ENCODE measurements around the gene PARVA. TPM values are rescaled to one million over a fixed set of nuclear protein-coding genes. Genes with fewer than 3 reads are reported as not detected.

Gene PARVA
- total RNA-seq, 1 experiment from 2014 or later: not detected

GRCh38 chr11:12444601-12445000, 67.2 kb downstream of the PARVA start:
- Histone ChIP-seq H3K9me3 (ENCODE audit: low read length) (no peaks in the 10 kb centered on the region), H2AFZ (ENCODE audit: low read length) (no peak overlapping the region), H3K27ac (ENCODE audit: low read length) (no peak overlapping the region), H3K9me2 (replicated peaks; ENCODE audit: insufficient read depth, low read length) (no peaks in the 10 kb centered on the region), H3K79me2 (ENCODE audit: low read length) (no peaks in the 10 kb centered on the region), H3K4me2 (ENCODE audit: low read depth, low read length, poor library complexity, severe bottlenecking) (no peak overlapping the region), H3K36me3 (ENCODE audit: insufficient read depth, low read length) (no peaks in the 10 kb centered on the region), H3K4me1 (ENCODE audit: low read length) (peaks cover 2% of the 10 kb centered on the region; the same call in 1 of the 2 replicates), H3K27me3 (ENCODE audit: low read length) (no peaks in the 10 kb centered on the region), H4K20me1 (ENCODE audit: insufficient read depth, low read depth, low read length) (no peaks in the 10 kb centered on the region), H3K9ac (ENCODE audit: low read length) (no peak overlapping the region), H3K4me3 (ENCODE audit: low read length) (no peak overlapping the region)
- DNase-seq: no peak

- H3K27me3 ChIP-seq (ENCODE audit: low read length): no peaks in the 10 kb centered on the region
- H3K36me3 ChIP-seq (ENCODE audit: insufficient read depth, low read length): no peaks in the 10 kb centered on the region
- H3K9me2 ChIP-seq (replicated peaks; ENCODE audit: insufficient read depth, low read length): no peaks in the 10 kb centered on the region
- no peak overlapping the region for H3K27ac ChIP-seq (ENCODE audit: low read length)
- no peaks in the 10 kb centered on the region for H4K20me1 ChIP-seq (ENCODE audit: insufficient read depth, low read depth, low read length)
- H3K9ac ChIP-seq (ENCODE audit: low read length): no peak overlapping the region
- H3K4me1 ChIP-seq (ENCODE audit: low read length): no peaks in the 10 kb centered on the region
- H3K4me2 ChIP-seq (ENCODE audit: low read depth, low read length, poor library complexity, severe bottlenecking): no peak overlapping the region
- H3K4me3 ChIP-seq (ENCODE audit: low read length): no peak overlapping the region
- no peak overlapping the region for H2AFZ ChIP-seq (ENCODE audit: low read length)
- no peaks in the 10 kb centered on the region for H3K9me3 ChIP-seq (ENCODE audit: low read length)
- no peak for DNase-seq
- no peaks in the 10 kb centered on the region for H3K79me2 ChIP-seq (ENCODE audit: low read length)
Observed at GRCh38 chr11:12445001-12445400, 67.6 kb downstream of the PARVA start.

- peaks cover 4% of the 10 kb centered on the region; the same call in 1 of the 2 replicates for H3K4me1 ChIP-seq (ENCODE audit: low read length)
Observed at GRCh38 chr11:12446863-12447262, 69.5 kb downstream of the PARVA start.

GRCh38 chr11:12448131-12448939, 71.0 kb downstream of the PARVA start:
- Histone ChIP-seq H3K4me3 (ENCODE audit: low read length) (no peak overlapping the region), H3K27ac (ENCODE audit: low read length) (no peak overlapping the region), H3K9me2 (replicated peaks; ENCODE audit: insufficient read depth, low read length) (no peaks in the 10 kb centered on the region), H2AFZ (ENCODE audit: low read length) (no peak overlapping the region), H3K36me3 (ENCODE audit: insufficient read depth, low read length) (no peaks in the 10 kb centered on the region), H3K4me2 (ENCODE audit: low read depth, low read length, poor library complexity, severe bottlenecking) (no peak overlapping the region), H4K20me1 (ENCODE audit: insufficient read depth, low read depth, low read length) (no peaks in the 10 kb centered on the region), H3K9me3 (ENCODE audit: low read length) (no peaks in the 10 kb centered on the region), H3K9ac (ENCODE audit: low read length) (no peak overlapping the region), H3K79me2 (ENCODE audit: low read length) (no peaks in the 10 kb centered on the region), H3K27me3 (ENCODE audit: low read length) (no peaks in the 10 kb centered on the region), H3K4me1 (ENCODE audit: low read length) (peaks cover 4% of the 10 kb centered on the region; the same call in 1 of the 2 replicates)
- no peak for DNase-seq

More at GRCh38 chr11:12446863-12447262, 69.5 kb downstream of the PARVA start:
- no peaks in the 10 kb centered on the region for H3K27me3 ChIP-seq (ENCODE audit: low read length)
- H3K4me3 ChIP-seq (ENCODE audit: low read length): no peak overlapping the region
- no peak overlapping the region for H3K9ac ChIP-seq (ENCODE audit: low read length)
- H2AFZ ChIP-seq (ENCODE audit: low read length): no peak overlapping the region
- no peaks in the 10 kb centered on the region for H3K36me3 ChIP-seq (ENCODE audit: insufficient read depth, low read length)
- no peak for DNase-seq
- H3K79me2 ChIP-seq (ENCODE audit: low read length): no peaks in the 10 kb centered on the region
- no peaks in the 10 kb centered on the region for H3K9me3 ChIP-seq (ENCODE audit: low read length)
- H4K20me1 ChIP-seq (ENCODE audit: insufficient read depth, low read depth, low read length): no peaks in the 10 kb centered on the region
- no peak overlapping the region for H3K27ac ChIP-seq (ENCODE audit: low read length)
- no peak overlapping the region for H3K4me2 ChIP-seq (ENCODE audit: low read depth, low read length, poor library complexity, severe bottlenecking)
- H3K9me2 ChIP-seq (replicated peaks; ENCODE audit: insufficient read depth, low read length): no peaks in the 10 kb centered on the region

- H3K36me3 ChIP-seq (ENCODE audit: insufficient read depth, low read length): no peaks in the 10 kb centered on the region
- no peak overlapping the region for H3K4me3 ChIP-seq (ENCODE audit: low read length)
- no peak overlapping the region for H3K9ac ChIP-seq (ENCODE audit: low read length)
- no peaks in the 10 kb centered on the region for H3K9me3 ChIP-seq (ENCODE audit: low read length)
- H3K4me2 ChIP-seq (ENCODE audit: low read depth, low read length, poor library complexity, severe bottlenecking): no peak overlapping the region
- H3K9me2 ChIP-seq (replicated peaks; ENCODE audit: insufficient read depth, low read length): no peaks in the 10 kb centered on the region
- no peaks in the 10 kb centered on the region for H3K79me2 ChIP-seq (ENCODE audit: low read length)
- no peaks in the 10 kb centered on the region for H4K20me1 ChIP-seq (ENCODE audit: insufficient read depth, low read depth, low read length)
- no peak overlapping the region for H3K27ac ChIP-seq (ENCODE audit: low read length)
- no peak overlapping the region for H2AFZ ChIP-seq (ENCODE audit: low read length)
- H3K27me3 ChIP-seq (ENCODE audit: low read length): no peaks in the 10 kb centered on the region
- peaks cover 4% of the 10 kb centered on the region; the same call in 1 of the 2 replicates for H3K4me1 ChIP-seq (ENCODE audit: low read length)
- DNase-seq: no peak
Observed at GRCh38 chr11:12449961-12450715, 72.8 kb downstream of the PARVA start.

- H3K9ac ChIP-seq (ENCODE audit: low read length): no peak overlapping the region
- H3K27ac ChIP-seq (ENCODE audit: low read length): no peak overlapping the region
- peaks cover 4% of the 10 kb centered on the region; the same call in 1 of the 2 replicates for H3K4me1 ChIP-seq (ENCODE audit: low read length)
- no peaks in the 10 kb centered on the region for H3K36me3 ChIP-seq (ENCODE audit: insufficient read depth, low read length)
- no peaks in the 10 kb centered on the region for H3K79me2 ChIP-seq (ENCODE audit: low read length)
- DNase-seq: no peak
- no peak overlapping the region for H3K4me3 ChIP-seq (ENCODE audit: low read length)
- H3K4me2 ChIP-seq (ENCODE audit: low read depth, low read length, poor library complexity, severe bottlenecking): no peak overlapping the region
- no peaks in the 10 kb centered on the region for H3K9me2 ChIP-seq (replicated peaks; ENCODE audit: insufficient read depth, low read length)
- no peak overlapping the region for H2AFZ ChIP-seq (ENCODE audit: low read length)
- H4K20me1 ChIP-seq (ENCODE audit: insufficient read depth, low read depth, low read length): no peaks in the 10 kb centered on the region
- no peaks in the 10 kb centered on the region for H3K27me3 ChIP-seq (ENCODE audit: low read length)
- no peaks in the 10 kb centered on the region for H3K9me3 ChIP-seq (ENCODE audit: low read length)
Observed at GRCh38 chr11:12451179-12451814, 73.9 kb downstream of the PARVA start.

- no peak overlapping the region for H2AFZ ChIP-seq (ENCODE audit: low read length)
- no peaks in the 10 kb centered on the region for H3K36me3 ChIP-seq (ENCODE audit: insufficient read depth, low read length)
- no peak for DNase-seq
- no peaks in the 10 kb centered on the region for H3K9me2 ChIP-seq (replicated peaks; ENCODE audit: insufficient read depth, low read length)
- H3K4me2 ChIP-seq (ENCODE audit: low read depth, low read length, poor library complexity, severe bottlenecking): no peak overlapping the region
- H3K27me3 ChIP-seq (ENCODE audit: low read length): no peaks in the 10 kb centered on the region
- no peaks in the 10 kb centered on the region for H3K9me3 ChIP-seq (ENCODE audit: low read length)
- peaks cover 4% of the 10 kb centered on the region; the same call in 1 of the 2 replicates for H3K4me1 ChIP-seq (ENCODE audit: low read length)
- no peaks in the 10 kb centered on the region for H4K20me1 ChIP-seq (ENCODE audit: insufficient read depth, low read depth, low read length)
- no peak overlapping the region for H3K9ac ChIP-seq (ENCODE audit: low read length)
- H3K27ac ChIP-seq (ENCODE audit: low read length): no peak overlapping the region
- H3K4me3 ChIP-seq (ENCODE audit: low read length): no peak overlapping the region
- H3K79me2 ChIP-seq (ENCODE audit: low read length): no peaks in the 10 kb centered on the region
Observed at GRCh38 chr11:12453243-12453642, 75.9 kb downstream of the PARVA start.

- Histone ChIP-seq H2AFZ (ENCODE audit: low read length) (no peak overlapping the region), H3K4me2 (ENCODE audit: low read depth, low read length, poor library complexity, severe bottlenecking) (no peak overlapping the region), H3K27ac (ENCODE audit: low read length) (no peak overlapping the region), H3K9ac (ENCODE audit: low read length) (no peak overlapping the region), H3K27me3 (ENCODE audit: low read length) (no peaks in the 10 kb centered on the region), H3K9me2 (replicated peaks; ENCODE audit: insufficient read depth, low read length) (no peaks in the 10 kb centered on the region), H3K36me3 (ENCODE audit: insufficient read depth, low read length) (no peaks in the 10 kb centered on the region), H3K4me1 (ENCODE audit: low read length) (peaks cover 4% of the 10 kb centered on the region; the same call in 1 of the 2 replicates), H3K79me2 (ENCODE audit: low read length) (no peaks in the 10 kb centered on the region), H3K9me3 (ENCODE audit: low read length) (no peaks in the 10 kb centered on the region), H3K4me3 (ENCODE audit: low read length) (no peak overlapping the region), H4K20me1 (ENCODE audit: insufficient read depth, low read depth, low read length) (no peaks in the 10 kb centered on the region)
- no peak for DNase-seq
Observed at GRCh38 chr11:12454782-12455181, 77.4 kb downstream of the PARVA start.
